ENCODE data around the gene ARID4B. TPM values are rescaled to one million over a fixed set of nuclear protein-coding genes. Genes with fewer than 3 reads are reported as not detected.
"Not testable (repeated sequence)": the region's sequence is repeated elsewhere in the genome, so short reads cannot be mapped to it uniquely, and the experiment has no call there.

The ARID4B gene
- total and polyA plus RNA-seq, 2 donors (not counting 1 experiment from before 2014, with no cell fraction given): 15.3 to 42.4 TPM

DNA sequence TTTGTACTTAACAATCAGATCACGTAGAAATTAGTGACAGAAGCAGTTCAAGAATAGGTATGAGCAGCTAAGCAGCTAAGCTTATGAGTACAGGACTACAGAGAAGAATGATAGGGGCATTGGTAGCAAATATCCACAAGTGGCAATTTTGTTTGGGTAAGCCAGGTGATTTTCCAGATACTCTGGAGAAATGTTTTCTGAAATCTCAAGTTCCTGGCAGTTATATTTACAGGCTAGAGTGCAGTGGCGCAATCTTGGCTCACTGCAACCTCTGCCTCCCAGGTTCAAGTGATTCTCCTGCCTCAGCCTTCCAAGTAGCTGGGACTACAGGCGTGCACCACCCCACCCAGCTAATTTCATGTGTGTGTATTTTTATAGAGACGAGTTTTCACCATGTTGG is 55.1 kb downstream of the ARID4B start:
- H3K4me1 ChIP-seq (ENCODE audit: control insufficient read depth, extremely low read depth, insufficient read depth, low read length): no peaks in the 10 kb centered on the region
- no peak for DNase-seq (ENCODE audit: low read depth in 2 of 2)
- H3K27ac ChIP-seq (ENCODE audit: insufficient read depth, low read length): no peak overlapping the region
- no peak overlapping the region for H3K4me3 ChIP-seq (replicated peaks in 1 of 4; ENCODE audit: control extremely low read depth in 1 of 4, insufficient read depth in 1 of 4, low read depth in 3 of 4, low read length in 4 of 4)
- H3K9me3 ChIP-seq (ENCODE audit: control insufficient read depth, insufficient read depth, low read depth, low read length): no peaks in the 10 kb centered on the region
- no peak overlapping the region for H3K9ac ChIP-seq (ENCODE audit: insufficient read depth, low read length)
- H2AFZ ChIP-seq (ENCODE audit: low read length): no peak overlapping the region
- TF ChIP-seq, protein P1, sequence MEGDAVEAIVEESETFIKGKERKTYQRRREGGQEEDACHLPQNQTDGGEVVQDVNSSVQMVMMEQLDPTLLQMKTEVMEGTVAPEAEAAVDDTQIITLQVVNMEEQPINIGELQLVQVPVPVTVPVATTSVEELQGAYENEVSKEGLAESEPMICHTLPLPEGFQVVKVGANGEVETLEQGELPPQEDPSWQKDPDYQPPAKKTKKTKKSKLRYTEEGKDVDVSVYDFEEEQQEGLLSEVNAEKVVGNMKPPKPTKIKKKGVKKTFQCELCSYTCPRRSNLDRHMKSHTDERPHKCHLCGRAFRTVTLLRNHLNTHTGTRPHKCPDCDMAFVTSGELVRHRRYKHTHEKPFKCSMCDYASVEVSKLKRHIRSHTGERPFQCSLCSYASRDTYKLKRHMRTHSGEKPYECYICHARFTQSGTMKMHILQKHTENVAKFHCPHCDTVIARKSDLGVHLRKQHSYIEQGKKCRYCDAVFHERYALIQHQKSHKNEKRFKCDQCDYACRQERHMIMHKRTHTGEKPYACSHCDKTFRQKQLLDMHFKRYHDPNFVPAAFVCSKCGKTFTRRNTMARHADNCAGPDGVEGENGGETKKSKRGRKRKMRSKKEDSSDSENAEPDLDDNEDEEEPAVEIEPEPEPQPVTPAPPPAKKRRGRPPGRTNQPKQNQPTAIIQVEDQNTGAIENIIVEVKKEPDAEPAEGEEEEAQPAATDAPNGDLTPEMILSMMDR (conservative IDR thresholded peaks at IDR 0.05 in 1 of 2, IDR thresholded peaks at IDR 0.05 in 1 of 2; ENCODE audit: low read depth in 1 of 2, low read length in 2 of 2): no peak
- TF ChIP-seq EZH2 (IDR thresholded peaks at IDR 0.05; ENCODE audit: low read length, missing control alignments): no peak
- no peaks in the 10 kb centered on the region for H3K27me3 ChIP-seq (ENCODE audit: control insufficient read depth, insufficient read depth, low read length)
- H3K4me2 ChIP-seq (ENCODE audit: extremely low read depth, insufficient read depth, low read length): no peak overlapping the region
- peaks cover 71% of the 10 kb centered on the region for H3K79me2 ChIP-seq (ENCODE audit: control insufficient read depth, insufficient read depth, low read length)
- H4K20me1 ChIP-seq (ENCODE audit: control insufficient read depth, extremely low read depth, insufficient read depth, low read length): peaks cover 1% of the 10 kb centered on the region
- no peaks in the 10 kb centered on the region for H3K36me3 ChIP-seq (ENCODE audit: control insufficient read depth, insufficient read depth, low read length)

DNA sequence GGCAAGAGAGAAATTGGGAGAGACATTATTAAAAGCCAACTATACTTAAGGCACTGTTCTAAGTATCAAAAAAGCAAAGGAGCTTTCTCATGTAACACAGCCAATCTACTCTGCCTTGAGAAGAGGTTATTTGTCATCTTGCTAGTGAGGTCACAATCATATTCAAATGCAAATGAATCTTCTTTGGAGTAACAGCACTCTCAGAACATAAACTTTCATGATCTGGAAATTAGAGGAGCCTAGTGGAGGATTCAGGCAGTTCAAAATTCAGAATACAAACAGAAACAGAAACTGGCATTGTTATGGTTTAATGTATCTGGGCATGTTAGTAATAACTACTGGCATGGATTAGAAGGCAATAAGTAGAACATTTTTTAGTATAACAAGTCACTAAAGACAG is 57.4 kb downstream of the ARID4B start:
- Histone ChIP-seq H3K36me3 (ENCODE audit: control insufficient read depth, insufficient read depth, low read length) (no peaks in the 10 kb centered on the region), H3K4me2 (ENCODE audit: extremely low read depth, insufficient read depth, low read length) (peak overlapping the region; percentile 56), H3K79me2 (ENCODE audit: control insufficient read depth, insufficient read depth, low read length) (peaks cover 73% of the 10 kb centered on the region), H2AFZ (ENCODE audit: low read length) (no peak overlapping the region), H3K4me3 (replicated peaks in 1 of 4; ENCODE audit: control extremely low read depth in 1 of 4, insufficient read depth in 1 of 4, low read depth in 3 of 4, low read length in 4 of 4) (peak overlapping the region in 2 of 4 experiments; percentile 1 to 38), H3K27me3 (ENCODE audit: control insufficient read depth, insufficient read depth, low read length) (no peaks in the 10 kb centered on the region), H3K4me1 (ENCODE audit: control insufficient read depth, extremely low read depth, insufficient read depth, low read length) (no peaks in the 10 kb centered on the region), H3K27ac (ENCODE audit: insufficient read depth, low read length) (peak overlapping the region; percentile 16), H4K20me1 (ENCODE audit: control insufficient read depth, extremely low read depth, insufficient read depth, low read length) (no peaks in the 10 kb centered on the region), H3K9ac (ENCODE audit: insufficient read depth, low read length) (no peak overlapping the region), H3K9me3 (ENCODE audit: control insufficient read depth, insufficient read depth, low read depth, low read length) (no peaks in the 10 kb centered on the region)
- TF ChIP-seq, protein P1 (conservative IDR thresholded peaks at IDR 0.05 in 1 of 2, IDR thresholded peaks at IDR 0.05 in 1 of 2; ENCODE audit: low read depth in 1 of 2, low read length in 2 of 2): peak; percentile 14 to 19
- TF ChIP-seq EZH2 (IDR thresholded peaks at IDR 0.05; ENCODE audit: low read length, missing control alignments): no peak
- peak; percentile 35 to 69 for DNase-seq (ENCODE audit: low read depth in 2 of 2)

DNA sequence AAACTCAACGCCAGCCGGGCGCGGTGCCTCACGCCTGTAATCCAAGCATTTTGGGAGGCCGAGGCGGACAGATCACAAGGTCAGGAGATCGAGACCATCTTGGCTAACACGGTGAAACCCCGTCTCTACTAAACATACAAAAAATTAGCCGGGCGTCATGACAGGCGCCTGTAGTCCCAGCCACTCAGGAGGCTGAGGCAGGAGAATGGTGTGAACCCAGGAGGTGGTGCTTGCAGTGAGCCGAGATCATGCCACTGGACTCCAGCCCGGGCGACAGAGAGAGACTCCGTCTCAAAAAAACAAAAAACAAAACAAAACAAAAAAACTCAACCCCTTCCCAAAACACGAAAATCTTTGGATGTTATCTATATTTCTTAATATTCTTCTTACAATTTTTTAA is 58.0 kb downstream of the ARID4B start:
- DNase-seq (ENCODE audit: low read depth in 2 of 2); H4K20me1 ChIP-seq (ENCODE audit: control insufficient read depth, extremely low read depth, insufficient read depth, low read length); H3K9me3 ChIP-seq (ENCODE audit: control insufficient read depth, insufficient read depth, low read depth, low read length); H3K27me3 ChIP-seq (ENCODE audit: control insufficient read depth, insufficient read depth, low read length); H3K9ac ChIP-seq (ENCODE audit: insufficient read depth, low read length); H3K4me1 ChIP-seq (ENCODE audit: control insufficient read depth, extremely low read depth, insufficient read depth, low read length); H3K36me3 ChIP-seq (ENCODE audit: control insufficient read depth, insufficient read depth, low read length); H2AFZ ChIP-seq (ENCODE audit: low read length): not testable (repeated sequence)
- peaks cover 72% of the 10 kb centered on the region for H3K79me2 ChIP-seq (ENCODE audit: control insufficient read depth, insufficient read depth, low read length)
- peak overlapping the region in 1 of 4 experiments; percentile 38 for H3K4me3 ChIP-seq (replicated peaks in 1 of 4; ENCODE audit: control extremely low read depth in 1 of 4, insufficient read depth in 1 of 4, low read depth in 3 of 4, low read length in 4 of 4)
- H3K27ac ChIP-seq (ENCODE audit: insufficient read depth, low read length): peak overlapping the region; percentile 16
- H3K4me2 ChIP-seq (ENCODE audit: extremely low read depth, insufficient read depth, low read length): peak overlapping the region; percentile 56
